ENCODE data around the gene LTB4R. TPM values are rescaled to one million over a fixed set of nuclear protein-coding genes. Genes with fewer than 3 reads are reported as not detected.

LTB4R gene
- total and polyA plus RNA-seq, 10 donors: 13.9 to 50.4 (median 32.1) TPM

GRCh38 chr14:24263848-24264247 lies 47.5 kb upstream of the LTB4R start:
- intact Hi-C loops (cut with DNase I; ENCODE audit: low total_unique reads): no loop called here
- no peak for TF ChIP-seq POLR2A (IDR thresholded peaks at IDR 0.05)
- TF ChIP-seq POLR2AphosphoS5 (IDR thresholded peaks at IDR 0.05): no peak
- TF ChIP-seq, protein P1, sequence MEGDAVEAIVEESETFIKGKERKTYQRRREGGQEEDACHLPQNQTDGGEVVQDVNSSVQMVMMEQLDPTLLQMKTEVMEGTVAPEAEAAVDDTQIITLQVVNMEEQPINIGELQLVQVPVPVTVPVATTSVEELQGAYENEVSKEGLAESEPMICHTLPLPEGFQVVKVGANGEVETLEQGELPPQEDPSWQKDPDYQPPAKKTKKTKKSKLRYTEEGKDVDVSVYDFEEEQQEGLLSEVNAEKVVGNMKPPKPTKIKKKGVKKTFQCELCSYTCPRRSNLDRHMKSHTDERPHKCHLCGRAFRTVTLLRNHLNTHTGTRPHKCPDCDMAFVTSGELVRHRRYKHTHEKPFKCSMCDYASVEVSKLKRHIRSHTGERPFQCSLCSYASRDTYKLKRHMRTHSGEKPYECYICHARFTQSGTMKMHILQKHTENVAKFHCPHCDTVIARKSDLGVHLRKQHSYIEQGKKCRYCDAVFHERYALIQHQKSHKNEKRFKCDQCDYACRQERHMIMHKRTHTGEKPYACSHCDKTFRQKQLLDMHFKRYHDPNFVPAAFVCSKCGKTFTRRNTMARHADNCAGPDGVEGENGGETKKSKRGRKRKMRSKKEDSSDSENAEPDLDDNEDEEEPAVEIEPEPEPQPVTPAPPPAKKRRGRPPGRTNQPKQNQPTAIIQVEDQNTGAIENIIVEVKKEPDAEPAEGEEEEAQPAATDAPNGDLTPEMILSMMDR (IDR thresholded peaks at IDR 0.05 in 8 of 11, conservative IDR thresholded peaks at IDR 0.05 in 3 of 11): no peak

GRCh38 chr14:24264298-24264697 lies 47.0 kb upstream of the LTB4R start:
- Histone ChIP-seq H3K9me3 (no peaks in the 10 kb centered on the region), H3K36me3 (peaks cover 0 to 97% (median 41%) of the 10 kb centered on the region in 6 donors), H3K4me1 (peaks cover 0 to 2% (median 0%) of the 10 kb centered on the region in 6 donors), H3K27me3 (replicated peaks in 1 of 7) (no peaks in the 10 kb centered on the region), H3K4me3 (no peak overlapping the region), H3K27ac (no peak overlapping the region)
- TF ChIP-seq POLR2A (IDR thresholded peaks at IDR 0.05) (no peak), POLR2AphosphoS5 (IDR thresholded peaks at IDR 0.05) (no peak)
- TF ChIP-seq, protein P1 (IDR thresholded peaks at IDR 0.05 in 8 of 11, conservative IDR thresholded peaks at IDR 0.05 in 3 of 11): no peak
- DNase-seq: no peak
- intact Hi-C loops (cut with DNase I; ENCODE audit: low total_unique reads): no loop called here
- 84 to 92% (median 91%) methylated on average over 5 to 6 of the region's 6 CpGs for WGBS, 5 donors

More at GRCh38 chr14:24263848-24264247, 47.5 kb upstream of the LTB4R start:
- Histone ChIP-seq H3K36me3 (peaks cover 0 to 97% (median 38%) of the 10 kb centered on the region in 6 donors), H3K27ac (no peak overlapping the region), H3K27me3 (replicated peaks in 1 of 7) (no peaks in the 10 kb centered on the region), H3K4me1 (no peaks in the 10 kb centered on the region), H3K9me3 (no peaks in the 10 kb centered on the region), H3K4me3 (no peak overlapping the region)
- DNase-seq: no peak
- 81 to 96% (median 88%) methylated on average over 6 of the region's 6 CpGs for WGBS, 5 donors

- TF ChIP-seq POLR2AphosphoS5 (IDR thresholded peaks at IDR 0.05) (no peak), POLR2A (IDR thresholded peaks at IDR 0.05) (no peak)
- TF ChIP-seq, protein P1 (IDR thresholded peaks at IDR 0.05 in 8 of 11, conservative IDR thresholded peaks at IDR 0.05 in 3 of 11): no peak
- H3K27me3 ChIP-seq (replicated peaks in 1 of 7): no peaks in the 10 kb centered on the region
- no peak overlapping the region for H3K4me3 ChIP-seq
- H3K27ac ChIP-seq: peak overlapping the region in 1 of 8 donors; percentile 3
- H3K4me1 ChIP-seq: peaks cover 4 to 20% (median 9%) of the 10 kb centered on the region in 6 donors
- WGBS, 5 donors: 89 to 95% (median 91%) methylated on average over 16 to 18 of the region's 18 CpGs
- intact Hi-C loops (cut with DNase I; ENCODE audit: low total_unique reads): no loop called here
- peaks cover 0 to 84% (median 43%) of the 10 kb centered on the region in 6 donors for H3K36me3 ChIP-seq
- no peaks in the 10 kb centered on the region for H3K9me3 ChIP-seq
- DNase-seq: no peak
These were observed 44.7 kb upstream of the LTB4R start for GRCh38 chr14:24266344-24267244.

GRCh38 chr14:24267516-24267915 lies 43.8 kb upstream of the LTB4R start:
- intact Hi-C loops (cut with DNase I; ENCODE audit: low total_unique reads): no loop called here
- Histone ChIP-seq H3K36me3 (peaks cover 0 to 77% (median 43%) of the 10 kb centered on the region in 6 donors), H3K27ac (no peak overlapping the region), H3K4me3 (no peak overlapping the region), H3K9me3 (no peaks in the 10 kb centered on the region), H3K27me3 (replicated peaks in 1 of 7) (no peaks in the 10 kb centered on the region), H3K4me1 (peaks cover 4 to 29% (median 18%) of the 10 kb centered on the region in 6 donors)
- 86 to 97% (median 95%) methylated on average over 8 to 9 of the region's 9 CpGs for WGBS, 5 donors
- DNase-seq: no peak
- TF ChIP-seq POLR2A (IDR thresholded peaks at IDR 0.05): no peak
- TF ChIP-seq, protein P1 (IDR thresholded peaks at IDR 0.05 in 8 of 11, conservative IDR thresholded peaks at IDR 0.05 in 3 of 11): no peak
- TF ChIP-seq POLR2AphosphoS5 (IDR thresholded peaks at IDR 0.05): no peak

Measured in spleen (tissue), 11 donors.